Measurements from ENCODE around the gene PAK4.

- TF ChIP-seq POLR2AphosphoS5 (IDR thresholded peaks at IDR 0.05; ENCODE audit: insufficient read depth in 1 of 2, low read depth in 1 of 2) (no peak), CTCF (IDR thresholded peaks at IDR 0.05) (no peak)
Measured at GRCh38 chr19:39130337-39131254, 5.0 kb downstream of the PAK4 start.

Measured in vagina (tissue), 2 donors.